Heart right ventricle (tissue), 16 donors: ENCODE data around the gene EGFLAM. TPM values are rescaled to one million over a fixed set of nuclear protein-coding genes. Genes with fewer than 3 reads are reported as not detected.
A peak's percentile ranks its signal among the peaks of the same experiment; 100 is the strongest.

Experiments
- ATAC-seq, 8 donors: fragments of 200-7000 bp; cut with Tn5 transposase; one replicate each; pipeline ENCODE4 v1.9.1; 2020; ENCODE audit warnings: mild to moderate bottlenecking in 8 of 8, moderate library complexity in 8 of 8, moderate number of reproducible peaks in 1 of 8
- DNase-seq, 2 donors: peaks; one replicate each; pipeline ENCODE4 v3.0.0-alpha.2; 2020
- H3K27ac ChIP-seq, 10 donors: fragments of 200-600 bp; sonication (generic) in 2 of 10; one replicate each; pipeline versions ENCODE4 v1.5.0 to v1.8.0; 2020 to 2022; ENCODE audit warnings: mild to moderate bottlenecking in 3 of 10
- H3K27me3 ChIP-seq, 7 donors: fragments of 200-600 bp; one replicate each; pipeline ENCODE4 v1.8.0; 2021 to 2022; ENCODE audit warnings: mild to moderate bottlenecking in 2 of 7
- H3K36me3 ChIP-seq, 9 donors: fragments of 200-600 bp; sonication (generic) in 1 of 9; one replicate each; pipeline versions ENCODE4 v1.5.0 to v1.8.0; 2020 to 2022; ENCODE audit warnings: mild to moderate bottlenecking in 2 of 9
- H3K4me1 ChIP-seq, 9 donors: fragments of 200-600 bp; sonication (generic) in 1 of 9; one replicate each; pipeline versions ENCODE4 v1.5.0 to v1.8.0; 2020 to 2022; ENCODE audit warnings: mild to moderate bottlenecking in 4 of 9
- H3K4me3 ChIP-seq, 10 donors: fragments of 200-600 bp; sonication (generic) in 2 of 10; one replicate each; pipeline versions ENCODE4 v1.5.0 to v1.8.0; 2020 to 2022; ENCODE audit warnings: mild to moderate bottlenecking in 7 of 10, moderate library complexity in 2 of 10
- H3K9me3 ChIP-seq, 11 donors: fragments of 200-600 bp in 10 of 11; sonication (generic) in 2 of 11; one replicate each; pipeline versions ENCODE4 v1.5.0 to v1.8.0; 2013 to 2022; ENCODE audit warnings: mild to moderate bottlenecking in 2 of 11, control low read depth in 1 of 11, moderate library complexity in 1 of 11
- WGBS, 2 donors: extraction: QIAGEN DNeasy Blood & Tissue Kit; methylation state at CpG; one replicate each; pipeline ENCODE4 v1.1.7; 2013; ENCODE audit warnings: inconsistent platforms in 1 of 2; 5-methylcytosine and 5-hydroxymethylcytosine counted together
- intact Hi-C, 10 donors: fragments of 100-400 bp; cut with DNase I; formaldehyde crosslinking; loops; one replicate each; pipeline versions ENCODE4 v1.11.1 to v1.14.2; 2022
- polyA plus RNA-seq, 2 donors: library from polyadenylated mRNA; stranded (reverse); fragments of 200-250 nt; gene quantifications; one replicate each; pipeline ENCODE4 v1.2.3, GENCODE V29; 2013
- total RNA-seq, 10 donors: library from RNA; stranded (reverse); fragmentation: NEBNext Ultra II Directional in 3 of 10; extraction: Animal tissue kit (Norgen Biotek cat#: 25700) in 3 of 10; gene quantifications; one replicate each; pipeline versions ENCODE4 v1.2.1 to v1.2.4, GENCODE V29; 2021 to 2023
- TF ChIP-seq, protein P1 (sequence below), 9 donors: fragments of 200-600 bp; sonication (generic) in 2 of 9; IDR thresholded peaks; one replicate each; pipeline versions ENCODE4 v1.5.0 to v1.8.0; 2021 to 2022; ENCODE audit warnings: antibody characterized with exemption in 9 of 9, mild to moderate bottlenecking in 5 of 9, moderate library complexity in 1 of 9
- donor health status: Arrhythmogenic right ventricular cardiomyopathy.
- donor health status: ischemic (EF 13 %, LVEDD 7.1; RV severe dilation, severe dysfunction).
- donor health status: healthy with polysubstance abuse.
- donor health status: DM: no; HTN: yes; CAD: no.
- donor health status: DM: no; HTN: no; CAD: no.
- donor health status: ischemic (EF 25% LVEDD 6.9; RV normal size, moderate dysfunction).
- donor health status: ischemic (EF 25% LVEDD 5.7; RV mildly dilated, moderate dysfunction).
- donor health status: healthy.
- donor health status: DM: yes; HTN: yes; CAD: no.
- donor health status: Ischemic cardiomyopathy.
- donor health status: ischemic (EF 35%, LVEDD 5.7; RV mildly dilated, moderate dysfunction).
- donor health status: nonischemic (EF 11% LVEDD 7.7; RV severe dilation, severe dysfunction).
- donor health status: DM: yes; HTN: yes; CAD: no.
- donor health status: PGD.
- donor health status: ischemic (EF 29% LVEDD 5.4; RV normal size, mild dysfunction).
- donor health status: nonischemic (EF 23%, LVEDD 6.1; RV moderate dilation, normal function).

Gene EGFLAM
- total and polyA plus RNA-seq, 12 donors, result 3.4 to 15.3 (median 7.6) TPM

DNA sequence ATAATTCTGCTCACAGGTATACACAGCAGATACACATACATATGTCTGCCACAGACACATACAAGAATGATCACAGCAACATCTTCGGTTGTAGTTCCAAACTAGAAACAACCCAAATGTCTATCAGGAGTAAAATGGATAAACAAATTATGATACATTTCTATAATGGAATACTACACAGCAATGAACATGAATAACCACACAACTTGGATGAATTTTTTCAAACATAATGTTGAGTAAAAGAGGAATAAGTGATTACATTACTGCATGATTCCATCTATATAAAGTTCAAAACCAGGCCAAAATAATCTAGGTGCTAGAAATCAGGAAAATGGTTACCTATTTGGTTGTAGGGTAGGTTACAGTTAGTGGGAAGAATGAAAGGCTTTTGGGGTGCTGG lies 4.6 kb upstream of the EGFLAM start:
- 87 to 92% methylated on average over 1 of the region's 1 CpG for WGBS, 2 donors
- Histone ChIP-seq H3K27me3 (peaks cover 0 to 75% (median 55%) of the 10 kb centered on the region in 7 donors), H3K27ac (no peak overlapping the region), H3K36me3 (no peaks in the 10 kb centered on the region), H3K4me3 (no peak overlapping the region), H3K9me3 (peaks cover 0 to 10% (median 0%) of the 10 kb centered on the region in 11 donors), H3K4me1 (peaks cover 0 to 23% (median 15%) of the 10 kb centered on the region in 9 donors)
- intact Hi-C loops, result no loop called here
- TF ChIP-seq, protein P1, sequence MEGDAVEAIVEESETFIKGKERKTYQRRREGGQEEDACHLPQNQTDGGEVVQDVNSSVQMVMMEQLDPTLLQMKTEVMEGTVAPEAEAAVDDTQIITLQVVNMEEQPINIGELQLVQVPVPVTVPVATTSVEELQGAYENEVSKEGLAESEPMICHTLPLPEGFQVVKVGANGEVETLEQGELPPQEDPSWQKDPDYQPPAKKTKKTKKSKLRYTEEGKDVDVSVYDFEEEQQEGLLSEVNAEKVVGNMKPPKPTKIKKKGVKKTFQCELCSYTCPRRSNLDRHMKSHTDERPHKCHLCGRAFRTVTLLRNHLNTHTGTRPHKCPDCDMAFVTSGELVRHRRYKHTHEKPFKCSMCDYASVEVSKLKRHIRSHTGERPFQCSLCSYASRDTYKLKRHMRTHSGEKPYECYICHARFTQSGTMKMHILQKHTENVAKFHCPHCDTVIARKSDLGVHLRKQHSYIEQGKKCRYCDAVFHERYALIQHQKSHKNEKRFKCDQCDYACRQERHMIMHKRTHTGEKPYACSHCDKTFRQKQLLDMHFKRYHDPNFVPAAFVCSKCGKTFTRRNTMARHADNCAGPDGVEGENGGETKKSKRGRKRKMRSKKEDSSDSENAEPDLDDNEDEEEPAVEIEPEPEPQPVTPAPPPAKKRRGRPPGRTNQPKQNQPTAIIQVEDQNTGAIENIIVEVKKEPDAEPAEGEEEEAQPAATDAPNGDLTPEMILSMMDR (IDR thresholded peaks at IDR 0.05), result no peak
- no peak for DNase-seq
- no peak for ATAC-seq

DNA sequence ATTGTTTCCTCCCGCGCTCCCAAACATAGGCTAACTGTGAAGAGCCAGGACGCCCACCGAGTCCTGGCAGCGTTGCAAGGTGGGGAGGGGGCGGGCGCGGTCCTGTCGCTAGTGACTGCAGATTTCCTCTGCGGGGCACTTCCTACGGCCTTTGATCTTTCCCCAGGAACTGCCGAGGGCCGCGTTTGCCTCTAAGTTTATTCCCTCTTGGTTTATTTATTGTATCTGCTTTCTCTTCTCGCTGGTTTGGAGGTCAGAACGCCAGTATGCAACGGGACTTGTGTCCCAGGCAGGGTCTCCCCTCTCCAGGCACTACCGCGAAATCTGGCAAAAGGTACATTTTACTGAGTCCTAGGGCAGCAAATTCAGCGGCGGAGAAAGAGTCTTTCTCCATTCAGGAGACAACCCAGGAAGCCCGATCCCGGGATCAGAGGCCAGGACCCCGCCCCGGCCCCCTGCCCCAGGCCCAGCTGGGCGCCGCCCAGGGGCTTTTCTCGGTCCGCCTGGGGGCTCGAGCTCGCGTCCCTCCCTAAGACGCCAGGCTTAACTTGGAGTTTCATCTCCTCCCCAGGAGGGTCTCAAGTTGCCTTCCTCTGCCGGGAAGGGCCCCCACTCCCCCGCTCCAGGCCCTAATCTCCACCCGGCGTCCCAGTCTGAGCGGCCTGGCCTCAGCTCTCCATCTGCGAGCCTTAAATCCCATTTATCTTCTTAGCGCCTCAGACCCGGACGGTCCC lies 884 bp upstream of the EGFLAM start:
- Histone ChIP-seq H3K9me3 (peaks cover 0 to 10% (median 0%) of the 10 kb centered on the region in 11 donors), H3K27me3 (peaks cover 0 to 89% (median 57%) of the 10 kb centered on the region in 7 donors), H3K27ac (peak overlapping the region; percentile 28 to 78 (median 70)), H3K36me3 (no peaks in the 10 kb centered on the region), H3K4me3 (peak overlapping the region; percentile 48 to 67 (median 60)), H3K4me1 (peaks cover 0 to 25% (median 17%) of the 10 kb centered on the region in 9 donors)
- intact Hi-C loops, result no loop called here
- no peak for DNase-seq
- peak in 6 of 8 donors; percentile 7 to 48 (median 24) for ATAC-seq
- TF ChIP-seq, protein P1 (IDR thresholded peaks at IDR 0.05), result no peak
- 4 to 5% methylated on average over 42 of the region's 42 CpGs for WGBS, 2 donors

DNA sequence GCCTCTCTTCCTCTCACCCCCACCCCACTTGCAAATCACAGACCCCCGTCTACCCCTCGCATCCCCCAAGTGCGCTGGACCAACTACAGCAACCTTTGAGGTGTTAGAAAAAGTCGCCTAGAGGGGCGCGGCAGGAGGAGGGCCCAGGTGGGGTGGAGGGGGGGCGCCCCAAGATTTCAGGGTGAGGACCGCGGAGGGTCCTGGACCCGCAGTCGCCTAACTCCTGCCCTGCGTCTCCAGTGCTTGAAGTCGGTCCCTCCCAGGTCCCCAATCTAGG lies 379 bp upstream of the EGFLAM start:
- Histone ChIP-seq H3K27me3 (peaks cover 0 to 86% (median 52%) of the 10 kb centered on the region in 7 donors), H3K27ac (peak overlapping the region; percentile 28 to 78 (median 70)), H3K36me3 (no peaks in the 10 kb centered on the region), H3K4me3 (peak overlapping the region; percentile 48 to 67 (median 60)), H3K4me1 (peaks cover 0 to 25% (median 17%) of the 10 kb centered on the region in 9 donors), H3K9me3 (peaks cover 0 to 10% (median 0%) of the 10 kb centered on the region in 11 donors)
- TF ChIP-seq, protein P1 (IDR thresholded peaks at IDR 0.05), result no peak
- DNase-seq, result no peak
- ATAC-seq, result peak in 3 of 8 donors; percentile 13 to 37 (median 32)
- WGBS, 2 donors, result 0 to 1% methylated on average over 13 of the region's 13 CpGs
- intact Hi-C loops, result no loop called here

DNA sequence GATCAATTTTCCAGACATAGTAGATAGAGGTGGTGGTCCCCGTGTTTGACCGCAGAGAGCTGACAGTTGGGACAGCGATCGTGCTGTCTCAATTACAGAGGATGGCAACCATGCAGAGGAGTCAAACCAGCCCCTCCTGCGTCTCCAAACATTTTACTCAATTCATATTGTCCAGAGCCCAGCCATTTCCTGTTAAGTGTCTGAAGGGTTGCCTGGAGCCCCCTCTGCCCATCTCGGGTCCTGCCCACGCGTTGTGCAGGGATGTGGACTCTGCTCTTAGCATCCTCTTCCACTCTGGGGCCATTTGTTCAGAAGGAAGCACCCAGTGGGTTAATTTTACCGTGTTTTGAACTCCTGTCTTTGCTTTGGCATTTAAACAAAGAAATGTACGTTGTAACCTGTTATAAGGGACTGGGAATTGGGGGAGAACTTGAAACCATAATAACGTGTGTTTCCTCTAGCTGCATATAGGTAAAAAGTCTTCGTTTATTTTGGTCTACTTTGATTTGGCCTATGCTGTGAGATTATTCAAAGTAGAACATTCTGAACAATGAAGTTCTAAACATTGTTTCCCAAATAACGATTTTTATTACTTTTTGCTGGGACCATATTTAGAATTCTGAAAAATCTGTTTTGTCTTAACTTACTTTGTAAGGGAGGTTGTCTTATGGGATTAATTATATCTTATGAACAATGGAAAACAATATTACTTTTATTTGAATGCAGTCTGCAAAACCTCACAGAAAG lies 876 bp downstream of the EGFLAM start:
- peaks cover 0 to 25% (median 17%) of the 10 kb centered on the region in 9 donors for H3K4me1 ChIP-seq
- ATAC-seq (peak in 6 of 8 donors; percentile 14 to 32 (median 26)), DNase-seq (no peak)
- TF ChIP-seq, protein P1 (IDR thresholded peaks at IDR 0.05), result no peak
- no peaks in the 10 kb centered on the region for H3K36me3 ChIP-seq
- peak overlapping the region; percentile 48 to 67 (median 60) for H3K4me3 ChIP-seq
- intact Hi-C loops, result no loop called here
- WGBS, 2 donors, result 12 to 13% methylated on average over 13 of the region's 13 CpGs
- peak overlapping the region; percentile 28 to 78 (median 70) for H3K27ac ChIP-seq
- no peaks in the 10 kb centered on the region for H3K9me3 ChIP-seq
- H3K27me3 ChIP-seq, result peaks cover 0 to 89% (median 57%) of the 10 kb centered on the region in 7 donors
